Psoas muscle (tissue), 8 donors: ENCODE results near the gene FOCAD. TPM values are rescaled to one million over a fixed set of nuclear protein-coding genes. Genes with fewer than 3 reads are reported as not detected.

Experiments
- ATAC-seq, 4 donors: fragments of 200-7000 bp; cut with Tn5 transposase; one replicate each; pipeline ENCODE4 v1.9.1; 2020; ENCODE audit warnings: moderate library complexity in 3 of 4, mild to moderate bottlenecking in 2 of 4
- DNase-seq, 2 donors: peaks; one replicate each; pipeline ENCODE4 v3.0.0-alpha.2; 2020
- H3K27ac ChIP-seq: fragments of 200-600 bp; one replicate; pipeline ENCODE4 v1.8.0; 2022
- H3K27me3 ChIP-seq, 3 donors: fragments of 200-600 bp in 1 of 3; one replicate each; pipeline versions ENCODE4 v1.6.1 to v1.8.0; 2013 to 2022; ENCODE audit warnings: low read length in 2 of 3, mild to moderate bottlenecking in 2 of 3, moderate library complexity in 1 of 3; ENCODE audit not compliant: insufficient read depth in 3 of 3
- H3K36me3 ChIP-seq, 2 donors: fragments of 200-600 bp in 1 of 2; one replicate each; pipeline versions ENCODE4 v1.6.1 to v1.8.0; 2013 to 2022; ENCODE audit warnings: low read depth in 1 of 2, mild to moderate bottlenecking in 1 of 2, moderate library complexity in 1 of 2; ENCODE audit not compliant: insufficient read depth in 1 of 2
- H3K4me1 ChIP-seq: fragments of 200-600 bp; one replicate; pipeline ENCODE4 v1.8.0; 2022
- H3K4me3 ChIP-seq: fragments of 200-600 bp; one replicate; pipeline ENCODE4 v1.8.0; 2022; ENCODE audit warnings: mild to moderate bottlenecking
- H3K9me3 ChIP-seq: fragments of 200-600 bp; one replicate; pipeline ENCODE4 v1.8.0; 2022
- CTCF ChIP-seq: fragments of 200-600 bp; IDR thresholded peaks from one replicate; pipeline ENCODE4 v1.8.0; 2022; ENCODE audit warnings: antibody characterized with exemption
- WGBS, 3 donors: extraction: QIAGEN DNeasy Blood & Tissue Kit; methylation state at CpG; one replicate each; pipeline versions ENCODE4 v1.1.6 to v1.1.7; 2013; 5-methylcytosine and 5-hydroxymethylcytosine counted together
- intact Hi-C, 2 donors: fragments of 100-400 bp; cut with DNase I; formaldehyde crosslinking; loops; one replicate each; pipeline versions ENCODE4 v1.11.0 to v1.14.2; 2022
- polyA plus RNA-seq, 3 donors: library from polyadenylated mRNA; stranded (reverse); fragments of 200-250 nt; gene quantifications; one replicate each; pipeline ENCODE4 v1.2.3, GENCODE V29; 2013
- total RNA-seq, 4 donors: library from RNA; stranded (reverse); fragmentation: NEBNext Ultra II Directional in 2 of 4; extraction: Animal tissue kit (Norgen Biotek cat#: 25700) in 2 of 4; gene quantifications; one replicate each; pipeline versions ENCODE4 v1.2.1 to v1.2.4, GENCODE V29; 2021 to 2023
- donor health status: healthy with polysubstance abuse.
- donor health status: DM: no; HTN: no; CAD: no; lungs with moderate emphysema.
- donor health status: Bipolar disorder and iron deficiency.
- donor health status: healthy.
- donor health status: DM: yes; HTN: yes; CAD: no.
- donor health status: DM: no; HTN: no; CAD: no.
- donor health status: DM: no; HTN: no; CAD: no.
- donor health status: DM: yes; HTN: yes; CAD: no.

FOCAD gene
- total and polyA plus RNA-seq, 7 donors: 5.8 to 24.8 (median 12.1) TPM

GRCh38 chr9:20788526-20789451 lies 104.7 kb downstream of the FOCAD start:
- H3K27ac ChIP-seq: no peak overlapping the region
- DNase-seq (no peak), ATAC-seq (no peak)
- no peak for TF ChIP-seq CTCF
- intact Hi-C loops: no loop called here
- H3K4me1 ChIP-seq: no peaks in the 10 kb centered on the region
- peaks cover 0 to 17% of the 10 kb centered on the region in 2 donors for H3K36me3 ChIP-seq
- H3K9me3 ChIP-seq: no peaks in the 10 kb centered on the region
- WGBS, 3 donors: 43 to 51% (median 51%) methylated on average over 3 of the region's 3 CpGs
- H3K27me3 ChIP-seq: no peaks in the 10 kb centered on the region
- no peak overlapping the region for H3K4me3 ChIP-seq

- Histone ChIP-seq H3K4me1 (no peaks in the 10 kb centered on the region), H3K36me3 (peaks cover 0 to 17% of the 10 kb centered on the region in 2 donors), H3K4me3 (no peak overlapping the region), H3K27ac (no peak overlapping the region), H3K27me3 (no peaks in the 10 kb centered on the region), H3K9me3 (no peaks in the 10 kb centered on the region)
- no peak for TF ChIP-seq CTCF
- WGBS, 3 donors: 94 to 99% (median 98%) methylated on average over 2 of the region's 2 CpGs
- no peak for ATAC-seq
- no peak for DNase-seq
- intact Hi-C loops: no loop called here
These were observed 106.7 kb downstream of the FOCAD start for GRCh38 chr9:20790721-20791120.

- no peaks in the 10 kb centered on the region for H3K4me1 ChIP-seq
- intact Hi-C loops: no loop called here
- H3K27me3 ChIP-seq: no peaks in the 10 kb centered on the region
- TF ChIP-seq CTCF: no peak
- H3K9me3 ChIP-seq: peaks cover 3% of the 10 kb centered on the region
- no peak overlapping the region for H3K4me3 ChIP-seq
- WGBS, 3 donors: 89 to 100% (median 100%) methylated on average over 1 of the region's 1 CpG
- ATAC-seq (no peak), DNase-seq (no peak)
- peaks cover 0 to 17% of the 10 kb centered on the region in 2 donors for H3K36me3 ChIP-seq
- no peak overlapping the region for H3K27ac ChIP-seq
These were observed 107.6 kb downstream of the FOCAD start for GRCh38 chr9:20791682-20792081.

GRCh38 chr9:20804489-20805250 lies 120.6 kb downstream of the FOCAD start:
- ATAC-seq (no peak), DNase-seq (no peak)
- H3K27me3 ChIP-seq: no peaks in the 10 kb centered on the region
- H3K9me3 ChIP-seq: no peaks in the 10 kb centered on the region
- 79 to 83% (median 82%) methylated on average over 11 of the region's 11 CpGs for WGBS, 3 donors
- H3K4me3 ChIP-seq: no peak overlapping the region
- TF ChIP-seq CTCF: no peak
- H3K4me1 ChIP-seq: no peaks in the 10 kb centered on the region
- H3K36me3 ChIP-seq: no peaks in the 10 kb centered on the region
- intact Hi-C loops: no loop called here
- H3K27ac ChIP-seq: no peak overlapping the region
